ENCODE measurements around the gene WNT11. TPM values are rescaled to one million over a fixed set of nuclear protein-coding genes. Genes with fewer than 3 reads are reported as not detected.

The WNT11 gene
- total RNA-seq, 1 donor from 2014 or later = 0.26 TPM

DNA sequence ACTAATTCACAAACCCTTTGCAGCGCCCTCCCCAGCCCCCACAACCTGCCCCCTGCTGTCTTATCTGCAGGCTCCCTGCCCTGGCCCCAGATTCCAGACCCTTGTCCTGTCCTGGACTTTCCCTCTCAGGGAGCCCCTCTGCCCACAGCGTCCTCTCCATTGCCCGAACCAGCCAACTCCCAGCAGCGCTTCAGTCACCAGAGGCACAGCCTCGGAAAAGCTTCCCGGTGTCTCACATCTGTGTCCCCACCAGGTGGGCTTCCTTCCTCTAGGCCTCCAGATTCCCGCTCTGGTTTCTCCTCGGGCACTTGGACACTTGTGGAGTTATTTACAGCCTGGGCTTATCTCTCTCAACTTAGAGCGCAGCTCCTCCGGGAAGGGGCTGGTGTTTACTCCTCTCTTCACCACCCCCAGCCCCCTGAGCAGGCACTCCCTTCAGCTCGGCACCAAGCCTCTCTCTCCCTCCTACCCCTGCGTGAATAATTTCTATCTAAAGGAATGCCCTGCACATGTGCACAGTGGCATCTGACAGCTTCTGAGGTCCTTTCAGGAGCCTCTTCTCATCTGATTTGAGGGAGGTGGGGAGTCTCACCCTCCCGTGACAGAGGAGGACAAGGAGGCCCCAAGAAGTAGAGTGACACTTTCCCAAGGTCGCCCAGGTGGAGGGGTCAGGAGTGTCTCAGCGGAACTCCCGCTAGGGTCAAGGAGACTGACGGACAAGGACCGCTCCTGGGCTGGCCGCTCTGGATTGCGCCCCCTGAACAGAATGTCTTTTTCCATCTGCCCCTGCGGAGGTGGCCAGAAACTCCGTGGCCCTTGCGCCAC is 838 bp downstream of the WNT11 start:
- peaks cover 22% of the 10 kb centered on the region for H4K20me1 ChIP-seq (ENCODE audit: low read depth)
- peak overlapping the region; percentile 96 for H3K4me2 ChIP-seq
- H3K4me1 ChIP-seq = peaks cover 29% of the 10 kb centered on the region
- H3F3A ChIP-seq (ENCODE audit: low read depth) = peaks cover 17% of the 10 kb centered on the region
- no peaks in the 10 kb centered on the region for H3K9me3 Mint-ChIP-seq
- no peaks in the 10 kb centered on the region for H3K79me2 ChIP-seq (ENCODE audit: low read depth)
- H3K4me3 Mint-ChIP-seq = peak overlapping the region; percentile 87
- H3K27ac Mint-ChIP-seq = no peak overlapping the region
- H3K27me3 Mint-ChIP-seq (ENCODE audit: insufficient read depth, low read depth) = peaks cover 44% of the 10 kb centered on the region
- peak; percentile 52 for DNase-seq (ENCODE audit: low spot score)
- peaks cover 83% of the 10 kb centered on the region for H3K27me3 ChIP-seq
- no peaks in the 10 kb centered on the region for H3K36me3 ChIP-seq
- peak overlapping the region; percentile 56 for H3K4me3 ChIP-seq
- peak overlapping the region; percentile 96 for H2AFZ ChIP-seq (replicated peaks)
- H3K9ac ChIP-seq = no peak overlapping the region
- TF ChIP-seq, protein P1, sequence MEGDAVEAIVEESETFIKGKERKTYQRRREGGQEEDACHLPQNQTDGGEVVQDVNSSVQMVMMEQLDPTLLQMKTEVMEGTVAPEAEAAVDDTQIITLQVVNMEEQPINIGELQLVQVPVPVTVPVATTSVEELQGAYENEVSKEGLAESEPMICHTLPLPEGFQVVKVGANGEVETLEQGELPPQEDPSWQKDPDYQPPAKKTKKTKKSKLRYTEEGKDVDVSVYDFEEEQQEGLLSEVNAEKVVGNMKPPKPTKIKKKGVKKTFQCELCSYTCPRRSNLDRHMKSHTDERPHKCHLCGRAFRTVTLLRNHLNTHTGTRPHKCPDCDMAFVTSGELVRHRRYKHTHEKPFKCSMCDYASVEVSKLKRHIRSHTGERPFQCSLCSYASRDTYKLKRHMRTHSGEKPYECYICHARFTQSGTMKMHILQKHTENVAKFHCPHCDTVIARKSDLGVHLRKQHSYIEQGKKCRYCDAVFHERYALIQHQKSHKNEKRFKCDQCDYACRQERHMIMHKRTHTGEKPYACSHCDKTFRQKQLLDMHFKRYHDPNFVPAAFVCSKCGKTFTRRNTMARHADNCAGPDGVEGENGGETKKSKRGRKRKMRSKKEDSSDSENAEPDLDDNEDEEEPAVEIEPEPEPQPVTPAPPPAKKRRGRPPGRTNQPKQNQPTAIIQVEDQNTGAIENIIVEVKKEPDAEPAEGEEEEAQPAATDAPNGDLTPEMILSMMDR (IDR thresholded peaks at IDR 0.05) = no peak
- TF ChIP-seq EZH2phosphoT487 (IDR thresholded peaks at IDR 0.05) = no peak
- no peak overlapping the region for H3K27ac ChIP-seq
- H3K9me3 ChIP-seq (ENCODE audit: low read depth) = no peaks in the 10 kb centered on the region
- no peaks in the 10 kb centered on the region for H3K36me3 Mint-ChIP-seq
- peaks cover 18% of the 10 kb centered on the region for H3K4me1 Mint-ChIP-seq

DNA sequence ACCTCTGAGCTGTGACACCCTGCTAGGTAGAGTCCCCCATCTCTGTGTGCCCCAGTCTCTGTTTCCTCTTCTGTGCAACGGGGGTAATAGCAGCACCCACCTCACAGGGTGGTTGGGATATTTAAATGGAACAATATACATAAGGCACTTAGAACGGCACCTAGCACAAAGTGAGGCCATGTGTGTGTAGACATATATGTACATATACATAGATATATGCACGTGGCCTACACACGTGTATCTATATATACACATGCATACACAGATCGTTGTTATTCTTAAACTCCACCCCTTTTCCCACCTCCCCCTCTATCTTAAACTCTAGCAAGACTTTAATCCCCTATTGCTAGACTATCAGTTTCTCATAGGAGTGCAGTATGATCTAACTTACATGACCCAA is 2.4 kb downstream of the WNT11 start:
- Histone ChIP-seq H3K27me3 (peaks cover 68% of the 10 kb centered on the region), H3K4me3 (no peak overlapping the region)
- peaks cover 42% of the 10 kb centered on the region for H3K27me3 Mint-ChIP-seq (ENCODE audit: insufficient read depth, low read depth)

DNA sequence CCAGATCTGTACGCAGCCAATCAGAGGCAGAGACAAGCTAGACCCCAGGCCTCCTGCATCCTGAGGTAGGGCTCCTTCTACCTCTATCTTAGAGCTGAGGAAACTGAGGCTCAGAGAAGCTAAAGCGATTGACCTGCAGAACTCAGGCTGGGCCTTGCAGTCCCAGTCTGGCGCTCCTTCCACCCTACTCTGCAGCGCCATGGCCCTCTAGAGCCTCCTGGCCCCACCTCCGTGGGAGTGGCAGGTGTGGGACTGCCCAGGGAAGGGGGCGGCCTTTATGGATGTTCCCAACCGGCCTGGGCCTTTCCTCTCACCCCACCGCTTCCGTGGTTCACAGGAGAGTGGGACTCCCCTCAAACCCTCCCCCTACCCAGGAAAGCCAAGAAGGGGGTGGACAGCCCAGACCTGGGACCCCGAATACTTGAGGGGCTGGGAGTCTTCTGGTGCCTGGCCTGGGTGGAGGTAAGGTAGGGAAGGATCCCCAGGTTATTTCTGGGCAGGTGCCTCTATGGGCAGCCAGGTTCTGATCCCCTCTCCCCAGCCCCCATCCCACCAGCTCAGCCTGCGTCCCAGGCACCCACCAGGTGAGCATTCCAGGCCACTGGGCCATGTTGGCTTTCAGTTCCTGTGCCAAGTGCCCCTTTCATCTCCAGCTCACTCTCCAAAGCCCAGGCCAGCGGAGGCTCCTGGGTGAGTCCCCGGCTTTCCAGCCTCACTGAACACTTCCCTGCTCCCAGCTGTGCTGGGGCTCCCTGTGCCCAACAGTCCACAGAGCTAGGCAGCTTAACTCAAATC is 3.0 kb downstream of the WNT11 start:
- H3K27me3 Mint-ChIP-seq (ENCODE audit: insufficient read depth, low read depth) = peaks cover 38% of the 10 kb centered on the region
- H3K79me2 ChIP-seq (ENCODE audit: low read depth) = no peaks in the 10 kb centered on the region
- no peak overlapping the region for H2AFZ ChIP-seq (replicated peaks)
- H3K9ac ChIP-seq = no peak overlapping the region
- H3K9me3 ChIP-seq (ENCODE audit: low read depth) = no peaks in the 10 kb centered on the region
- H3K4me2 ChIP-seq = no peak overlapping the region
- no peak overlapping the region for H3K4me3 Mint-ChIP-seq
- H3K9me3 Mint-ChIP-seq = no peaks in the 10 kb centered on the region
- DNase-seq (ENCODE audit: low spot score) = no peak
- TF ChIP-seq, protein P1 (IDR thresholded peaks at IDR 0.05) = no peak
- TF ChIP-seq EZH2phosphoT487 (IDR thresholded peaks at IDR 0.05) (no peak), EZH2 (IDR thresholded peaks at IDR 0.05) (no peak)
- H3K36me3 ChIP-seq = no peaks in the 10 kb centered on the region
- H3K27ac Mint-ChIP-seq = no peak overlapping the region
- H3F3A ChIP-seq (ENCODE audit: low read depth) = peaks cover 17% of the 10 kb centered on the region
- H3K27ac ChIP-seq = no peak overlapping the region
- peaks cover 18% of the 10 kb centered on the region for H3K4me1 Mint-ChIP-seq
- no peaks in the 10 kb centered on the region for H3K36me3 Mint-ChIP-seq
- peaks cover 19% of the 10 kb centered on the region for H3K4me1 ChIP-seq
- no peak overlapping the region for H3K4me3 ChIP-seq
- peaks cover 12% of the 10 kb centered on the region for H4K20me1 ChIP-seq (ENCODE audit: low read depth)
- H3K27me3 ChIP-seq = peaks cover 62% of the 10 kb centered on the region

More for the DNA sequence above, 2.4 kb downstream of the WNT11 start:
- TF ChIP-seq, protein P1 (IDR thresholded peaks at IDR 0.05) = no peak
- TF ChIP-seq EZH2 (IDR thresholded peaks at IDR 0.05) = no peak
- H3F3A ChIP-seq (ENCODE audit: low read depth) = peaks cover 17% of the 10 kb centered on the region
- no peak overlapping the region for H3K9ac ChIP-seq
- no peak overlapping the region for H3K4me2 ChIP-seq
- no peaks in the 10 kb centered on the region for H3K36me3 Mint-ChIP-seq
- peaks cover 21% of the 10 kb centered on the region for H3K4me1 ChIP-seq
- no peak overlapping the region for H3K4me3 Mint-ChIP-seq
- no peaks in the 10 kb centered on the region for H3K36me3 ChIP-seq
- peaks cover 12% of the 10 kb centered on the region for H4K20me1 ChIP-seq (ENCODE audit: low read depth)
- peak overlapping the region; percentile 9 for H3K27ac Mint-ChIP-seq
- H2AFZ ChIP-seq (replicated peaks) = no peak overlapping the region
- no peaks in the 10 kb centered on the region for H3K9me3 Mint-ChIP-seq
- H3K27ac ChIP-seq = no peak overlapping the region
- H3K79me2 ChIP-seq (ENCODE audit: low read depth) = no peaks in the 10 kb centered on the region
- H3K9me3 ChIP-seq (ENCODE audit: low read depth) = no peaks in the 10 kb centered on the region
- peaks cover 18% of the 10 kb centered on the region for H3K4me1 Mint-ChIP-seq
- no peak for DNase-seq (ENCODE audit: low spot score)
